WTC11 (cell line): ENCODE measurements around the gene PPM1B. TPM values are rescaled to one million over a fixed set of nuclear protein-coding genes. Genes with fewer than 3 reads are reported as not detected.

ENCODE experiments used
- ATAC-seq: fragments of 200-7000 bp; cut with Tn5 transposase; 2 replicates; pipeline ENCODE4 v1.10.0; 2021; ENCODE audit warnings: mild to moderate bottlenecking, moderate library complexity
- CTCF ChIA-PET: fragments of 300-600 bp; sonication (Branson Sonifier 250); formaldehyde crosslinking; loops from one replicate; lab custom pipeline; 2021; ENCODE audit warnings: antibody characterized with exemption; lab: Charles Lee
- POLR2A ChIA-PET: fragments of 350-600 bp; sonication (Branson Sonifier 250); formaldehyde crosslinking; loops from one replicate; lab custom pipeline; 2021; ENCODE audit warnings: antibody characterized with exemption; lab: Charles Lee
- DNase-seq: peaks from one replicate; pipeline ENCODE4 v3.0.0; 2021; ENCODE audit warnings: low spot score
- H3K27ac Mint-ChIP-seq: 2 replicates; pipeline ENCODE4 v1.8.0; 2021; ENCODE audit warnings: mixed read lengths
- H3K27me3 Mint-ChIP-seq: 2 replicates; pipeline ENCODE4 v1.8.0; 2021; ENCODE audit warnings: low read depth, mild to moderate bottlenecking, moderate library complexity, mixed read lengths
- H3K36me3 Mint-ChIP-seq: 2 replicates; pipeline ENCODE4 v1.8.0; 2021; ENCODE audit warnings: mixed read lengths
- H3K4me1 Mint-ChIP-seq: 2 replicates; pipeline ENCODE4 v1.8.0; 2022; ENCODE audit warnings: mixed read lengths
- H3K4me3 Mint-ChIP-seq: 2 replicates; pipeline ENCODE4 v1.8.0; 2021; ENCODE audit warnings: mild to moderate bottlenecking, moderate library complexity, mixed read lengths
- H3K9me3 Mint-ChIP-seq: 2 replicates; pipeline ENCODE4 v1.8.0; 2021; ENCODE audit warnings: mixed read lengths
- ATF1 ChIP-seq: sonication (generic); formaldehyde crosslinking; IDR thresholded peaks from 2 replicates; pipeline ENCODE4 v1.8.1; 2023; ENCODE audit warnings: mild to moderate bottlenecking, moderate library complexity, missing genetic modification reagents
- CREB1 ChIP-seq: sonication (generic); formaldehyde crosslinking; IDR thresholded peaks from 2 replicates; pipeline ENCODE4 v1.8.0; 2023; ENCODE audit warnings: mild to moderate bottlenecking, missing genetic modification reagents
- FOXK1 ChIP-seq: sonication (generic); formaldehyde crosslinking; IDR thresholded peaks from 2 replicates; pipeline ENCODE4 v1.8.0; 2022; ENCODE audit warnings: mild to moderate bottlenecking, moderate library complexity, missing genetic modification reagents
- FOXP4 ChIP-seq: sonication (generic); formaldehyde crosslinking; IDR thresholded peaks from 2 replicates; pipeline ENCODE4 v1.8.0; 2022; ENCODE audit warnings: mild to moderate bottlenecking, missing genetic modification reagents
- GTF2I ChIP-seq: fragments of 250-450 bp; sonication (Bioruptor Pico); conservative IDR thresholded peaks from 2 replicates; pipeline ENCODE4 v1.4.0; 2021; ENCODE audit warnings: mild to moderate bottlenecking
- HMGXB4 ChIP-seq: sonication (generic); formaldehyde crosslinking; IDR thresholded peaks from 2 replicates; pipeline ENCODE4 v1.8.1; 2023; ENCODE audit warnings: mild to moderate bottlenecking, moderate library complexity, missing genetic modification reagents
- NFATC4 ChIP-seq: fragments of 250-450 bp; sonication (Bioruptor Pico); IDR thresholded peaks from 2 replicates; pipeline ENCODE4 v1.9.0; 2021; ENCODE audit warnings: mild to moderate bottlenecking
- OVOL2 ChIP-seq: fragments of 250-450 bp; sonication (Bioruptor Pico); IDR thresholded peaks from 2 replicates; pipeline ENCODE4 v1.9.0; 2021; ENCODE audit warnings: mild to moderate bottlenecking, borderline replicate concordance
- TCF7 ChIP-seq: sonication (generic); formaldehyde crosslinking; IDR thresholded peaks from 2 replicates; pipeline ENCODE4 v1.8.0; 2022; ENCODE audit warnings: mild to moderate bottlenecking, low read depth, missing genetic modification reagents, moderate library complexity
- TEAD1 ChIP-seq: sonication (generic); formaldehyde crosslinking; IDR thresholded peaks from 2 replicates; pipeline ENCODE4 v1.8.0; 2022; ENCODE audit warnings: mild to moderate bottlenecking, missing genetic modification reagents
- TEAD4 ChIP-seq: sonication (generic); formaldehyde crosslinking; IDR thresholded peaks from 2 replicates; pipeline ENCODE4 v1.8.0; 2022; ENCODE audit warnings: mild to moderate bottlenecking, missing genetic modification reagents
- ZBTB21 ChIP-seq: sonication (generic); formaldehyde crosslinking; IDR thresholded peaks from 2 replicates; pipeline ENCODE4 v1.8.1; 2023; ENCODE audit warnings: mild to moderate bottlenecking, missing genetic modification reagents, borderline replicate concordance
- ZNF263 ChIP-seq: sonication (generic); formaldehyde crosslinking; IDR thresholded peaks from 2 replicates; pipeline ENCODE4 v1.8.1; 2022; ENCODE audit warnings: low read depth, mild to moderate bottlenecking, moderate library complexity, missing genetic modification reagents
- ZNF317 ChIP-seq: sonication (generic); formaldehyde crosslinking; IDR thresholded peaks from 2 replicates; pipeline ENCODE4 v1.8.1; 2023; ENCODE audit warnings: low read depth, mild to moderate bottlenecking, moderate library complexity, missing genetic modification reagents, borderline replicate concordance
- total RNA-seq: library from RNA; stranded (reverse); gene quantifications from 3 replicates; pipeline ENCODE4 v1.2.3, GENCODE V29; 2021
- TF ChIP-seq, protein P1 (sequence below): sonication (generic); formaldehyde crosslinking; IDR thresholded peaks from 2 replicates; pipeline ENCODE4 v1.8.1; 2023; ENCODE audit warnings: mild to moderate bottlenecking, missing genetic modification reagents
- TF ChIP-seq, protein P2 (sequence below): fragments of 250-450 bp; sonication (Bioruptor Pico); IDR thresholded peaks from 2 replicates; pipeline ENCODE4 v2.1.2; 2022; ENCODE audit warnings: mild to moderate bottlenecking, moderate library complexity
- TF ChIP-seq, protein P3 (sequence below): sonication (generic); formaldehyde crosslinking; IDR thresholded peaks from 2 replicates; pipeline ENCODE4 v1.8.0; 2022; ENCODE audit warnings: mild to moderate bottlenecking, missing genetic modification reagents
- TF ChIP-seq, protein P4 (sequence below): sonication (generic); formaldehyde crosslinking; IDR thresholded peaks from 2 replicates; pipeline ENCODE4 v1.8.0; 2023; ENCODE audit warnings: mild to moderate bottlenecking, missing genetic modification reagents
- TF ChIP-seq, protein P5 (sequence below): sonication (generic); formaldehyde crosslinking; IDR thresholded peaks from 2 replicates; pipeline ENCODE4 v1.8.0; 2022; ENCODE audit warnings: mild to moderate bottlenecking, missing genetic modification reagents
- TF ChIP-seq, protein P6 (sequence below): sonication (generic); formaldehyde crosslinking; IDR thresholded peaks from 2 replicates; pipeline ENCODE4 v1.8.1; 2023; ENCODE audit warnings: mild to moderate bottlenecking, missing genetic modification reagents
- TF ChIP-seq, protein P7 (sequence below): fragments of 250-450 bp; sonication (Bioruptor Pico); IDR thresholded peaks from 2 replicates; pipeline ENCODE4 v1.9.0; 2021; ENCODE audit warnings: moderate library complexity, mild to moderate bottlenecking, inconsistent platforms, borderline replicate concordance

PPM1B gene
- total RNA-seq, 1 experiment from 2014 or later, result 96.4 TPM

GRCh38 chr2:44245083-44245861 is 76.6 kb downstream of the PPM1B start (continued):
- TF ChIP-seq FOXP4 (no peak), ZNF263 (no peak), TEAD4 (CRISPR knock-in tag) (no peak), FOXK1 (CRISPR knock-in tag) (no peak), NFATC4 (CRISPR knock-in tag) (no peak), CREB1 (CRISPR knock-in tag) (no peak), GTF2I (CRISPR knock-in tag) (no peak), ZNF317 (no peak), OVOL2 (CRISPR knock-in tag) (no peak)
- TF ChIP-seq, protein P1, sequence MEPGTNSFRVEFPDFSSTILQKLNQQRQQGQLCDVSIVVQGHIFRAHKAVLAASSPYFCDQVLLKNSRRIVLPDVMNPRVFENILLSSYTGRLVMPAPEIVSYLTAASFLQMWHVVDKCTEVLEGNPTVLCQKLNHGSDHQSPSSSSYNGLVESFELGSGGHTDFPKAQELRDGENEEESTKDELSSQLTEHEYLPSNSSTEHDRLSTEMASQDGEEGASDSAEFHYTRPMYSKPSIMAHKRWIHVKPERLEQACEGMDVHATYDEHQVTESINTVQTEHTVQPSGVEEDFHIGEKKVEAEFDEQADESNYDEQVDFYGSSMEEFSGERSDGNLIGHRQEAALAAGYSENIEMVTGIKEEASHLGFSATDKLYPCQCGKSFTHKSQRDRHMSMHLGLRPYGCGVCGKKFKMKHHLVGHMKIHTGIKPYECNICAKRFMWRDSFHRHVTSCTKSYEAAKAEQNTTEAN (CRISPR knock-in tag), result no peak
- TF ChIP-seq, protein P2, sequence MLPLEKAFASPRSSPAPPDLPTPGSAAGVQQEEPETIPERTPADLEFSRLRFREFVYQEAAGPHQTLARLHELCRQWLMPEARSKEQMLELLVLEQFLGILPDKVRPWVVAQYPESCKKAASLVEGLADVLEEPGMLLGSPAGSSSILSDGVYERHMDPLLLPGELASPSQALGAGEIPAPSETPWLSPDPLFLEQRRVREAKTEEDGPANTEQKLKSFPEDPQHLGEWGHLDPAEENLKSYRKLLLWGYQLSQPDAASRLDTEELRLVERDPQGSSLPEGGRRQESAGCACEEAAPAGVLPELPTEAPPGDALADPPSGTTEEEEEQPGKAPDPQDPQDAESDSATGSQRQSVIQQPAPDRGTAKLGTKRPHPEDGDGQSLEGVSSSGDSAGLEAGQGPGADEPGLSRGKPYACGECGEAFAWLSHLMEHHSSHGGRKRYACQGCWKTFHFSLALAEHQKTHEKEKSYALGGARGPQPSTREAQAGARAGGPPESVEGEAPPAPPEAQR (CRISPR knock-in tag), result no peak
- TF ChIP-seq, protein P3, sequence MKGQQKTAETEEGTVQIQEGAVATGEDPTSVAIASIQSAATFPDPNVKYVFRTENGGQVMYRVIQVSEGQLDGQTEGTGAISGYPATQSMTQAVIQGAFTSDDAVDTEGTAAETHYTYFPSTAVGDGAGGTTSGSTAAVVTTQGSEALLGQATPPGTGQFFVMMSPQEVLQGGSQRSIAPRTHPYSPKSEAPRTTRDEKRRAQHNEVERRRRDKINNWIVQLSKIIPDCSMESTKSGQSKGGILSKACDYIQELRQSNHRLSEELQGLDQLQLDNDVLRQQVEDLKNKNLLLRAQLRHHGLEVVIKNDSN, result no peak
- TF ChIP-seq, protein P4, sequence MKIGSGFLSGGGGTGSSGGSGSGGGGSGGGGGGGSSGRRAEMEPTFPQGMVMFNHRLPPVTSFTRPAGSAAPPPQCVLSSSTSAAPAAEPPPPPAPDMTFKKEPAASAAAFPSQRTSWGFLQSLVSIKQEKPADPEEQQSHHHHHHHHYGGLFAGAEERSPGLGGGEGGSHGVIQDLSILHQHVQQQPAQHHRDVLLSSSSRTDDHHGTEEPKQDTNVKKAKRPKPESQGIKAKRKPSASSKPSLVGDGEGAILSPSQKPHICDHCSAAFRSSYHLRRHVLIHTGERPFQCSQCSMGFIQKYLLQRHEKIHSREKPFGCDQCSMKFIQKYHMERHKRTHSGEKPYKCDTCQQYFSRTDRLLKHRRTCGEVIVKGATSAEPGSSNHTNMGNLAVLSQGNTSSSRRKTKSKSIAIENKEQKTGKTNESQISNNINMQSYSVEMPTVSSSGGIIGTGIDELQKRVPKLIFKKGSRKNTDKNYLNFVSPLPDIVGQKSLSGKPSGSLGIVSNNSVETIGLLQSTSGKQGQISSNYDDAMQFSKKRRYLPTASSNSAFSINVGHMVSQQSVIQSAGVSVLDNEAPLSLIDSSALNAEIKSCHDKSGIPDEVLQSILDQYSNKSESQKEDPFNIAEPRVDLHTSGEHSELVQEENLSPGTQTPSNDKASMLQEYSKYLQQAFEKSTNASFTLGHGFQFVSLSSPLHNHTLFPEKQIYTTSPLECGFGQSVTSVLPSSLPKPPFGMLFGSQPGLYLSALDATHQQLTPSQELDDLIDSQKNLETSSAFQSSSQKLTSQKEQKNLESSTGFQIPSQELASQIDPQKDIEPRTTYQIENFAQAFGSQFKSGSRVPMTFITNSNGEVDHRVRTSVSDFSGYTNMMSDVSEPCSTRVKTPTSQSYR, result no peak

GRCh38 chr2:44246436-44246835 is 77.8 kb downstream of the PPM1B start:
- Mint-ChIP-seq H3K4me3 (no peak overlapping the region), H3K27me3 (no peaks in the 10 kb centered on the region), H3K27ac (no peak overlapping the region), H3K4me1 (peaks cover 32% of the 10 kb centered on the region), H3K36me3 (no peaks in the 10 kb centered on the region), H3K9me3 (0 out of 2 replicates have a peak, but pooled peaks cover 3% of the 10 kb centered on the region)
- no peak for ATAC-seq
- no peak for DNase-seq
- ChIA-PET CTCF (interaction anchor here (1.2 to 3.9 kb wide), 8 partner anchors 12 to 709 kb away, joined by 5 to 18 read pairs (median 8); no protein-coding TSS in a partner anchor), POLR2A (interaction anchor here (0.5 kb wide), 1 partner anchor 78 kb away, joined by 3 read pairs; the partner anchor contains the start of gene PPM1B)
- TF ChIP-seq NFATC4 (CRISPR knock-in tag) (no peak), TEAD1 (CRISPR knock-in tag) (no peak), ATF1 (CRISPR knock-in tag) (no peak), ZBTB21 (no peak), TCF7 (no peak), HMGXB4 (CRISPR knock-in tag) (no peak)
- TF ChIP-seq, protein P5, sequence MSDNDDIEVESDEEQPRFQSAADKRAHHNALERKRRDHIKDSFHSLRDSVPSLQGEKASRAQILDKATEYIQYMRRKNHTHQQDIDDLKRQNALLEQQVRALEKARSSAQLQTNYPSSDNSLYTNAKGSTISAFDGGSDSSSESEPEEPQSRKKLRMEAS (CRISPR knock-in tag), result no peak
- TF ChIP-seq, protein P6, sequence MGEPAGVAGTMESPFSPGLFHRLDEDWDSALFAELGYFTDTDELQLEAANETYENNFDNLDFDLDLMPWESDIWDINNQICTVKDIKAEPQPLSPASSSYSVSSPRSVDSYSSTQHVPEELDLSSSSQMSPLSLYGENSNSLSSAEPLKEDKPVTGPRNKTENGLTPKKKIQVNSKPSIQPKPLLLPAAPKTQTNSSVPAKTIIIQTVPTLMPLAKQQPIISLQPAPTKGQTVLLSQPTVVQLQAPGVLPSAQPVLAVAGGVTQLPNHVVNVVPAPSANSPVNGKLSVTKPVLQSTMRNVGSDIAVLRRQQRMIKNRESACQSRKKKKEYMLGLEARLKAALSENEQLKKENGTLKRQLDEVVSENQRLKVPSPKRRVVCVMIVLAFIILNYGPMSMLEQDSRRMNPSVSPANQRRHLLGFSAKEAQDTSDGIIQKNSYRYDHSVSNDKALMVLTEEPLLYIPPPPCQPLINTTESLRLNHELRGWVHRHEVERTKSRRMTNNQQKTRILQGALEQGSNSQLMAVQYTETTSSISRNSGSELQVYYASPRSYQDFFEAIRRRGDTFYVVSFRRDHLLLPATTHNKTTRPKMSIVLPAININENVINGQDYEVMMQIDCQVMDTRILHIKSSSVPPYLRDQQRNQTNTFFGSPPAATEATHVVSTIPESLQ, result no peak
- TF ChIP-seq, protein P7, sequence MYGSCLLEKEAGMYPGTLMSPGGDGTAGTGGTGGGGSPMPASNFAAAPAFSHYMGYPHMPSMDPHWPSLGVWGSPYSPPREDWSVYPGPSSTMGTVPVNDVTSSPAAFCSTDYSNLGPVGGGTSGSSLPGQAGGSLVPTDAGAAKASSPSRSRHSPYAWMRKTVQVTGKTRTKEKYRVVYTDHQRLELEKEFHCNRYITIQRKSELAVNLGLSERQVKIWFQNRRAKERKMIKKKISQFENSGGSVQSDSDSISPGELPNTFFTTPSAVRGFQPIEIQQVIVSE (CRISPR knock-in tag), result no peak
